Thoracic aorta (tissue), 2 donors: ENCODE results near the gene DNM3. TPM values are rescaled to one million over a fixed set of nuclear protein-coding genes. Genes with fewer than 3 reads are reported as not detected.

ENCODE experiments used
- ATAC-seq: fragments of 150-250 bp; one replicate; pipeline ENCODE4 v1.8.0; 2017; ENCODE audit warnings: low read depth; ENCODE audit not compliant: insufficient number of reproducible peaks, low FRiP score
- DNase-seq: peaks from one replicate; pipeline ENCODE4 v3.0.0-alpha.2; 2020; ENCODE audit warnings: low spot score
- H3K27ac ChIP-seq, 2 donors: fragments of 200-600 bp; sonication (generic); 1 replicate in 1 of 2; 2 replicates in 1 of 2; pipeline ENCODE4 v1.5.1; 2016; ENCODE audit warnings: mild to moderate bottlenecking in 2 of 2, moderate library complexity in 2 of 2
- H3K27me3 ChIP-seq: fragments of 200-600 bp; sonication (generic); replicated peaks from 2 replicates; pipeline ENCODE4 v1.6.0; 2016; ENCODE audit warnings: mild to moderate bottlenecking; ENCODE audit not compliant: insufficient read depth
- H3K36me3 ChIP-seq: fragments of 200-600 bp; sonication (generic); one replicate; pipeline ENCODE4 v1.5.1; 2016
- H3K4me1 ChIP-seq, 2 donors: fragments of 200-600 bp; sonication (generic); 1 replicate in 1 of 2; 2 replicates in 1 of 2; pipeline versions ENCODE4 v1.5.1 to v1.6.0; 2016; ENCODE audit warnings: low read depth in 2 of 2, mild to moderate bottlenecking in 1 of 2; ENCODE audit not compliant: control insufficient read depth in 1 of 2
- H3K4me3 ChIP-seq: fragments of 200-600 bp; sonication (generic); 2 replicates; pipeline ENCODE4 v1.5.1; 2016; ENCODE audit warnings: mild to moderate bottlenecking
- H3K9me3 ChIP-seq: fragments of 200-600 bp; sonication (generic); 2 replicates; pipeline ENCODE4 v1.5.1; 2016
- CTCF ChIP-seq: fragments of 200-600 bp; sonication (generic); IDR thresholded peaks from one replicate; pipeline ENCODE4 v1.5.1; 2019; ENCODE audit warnings: antibody characterized with exemption
- total RNA-seq, 2 donors: library from RNA; depleted of rRNA; stranded (reverse); fragments of >200 nt; gene quantifications; one replicate each; pipeline versions ENCODE4 v1.1.0 to v1.2.3, GENCODE V29; 2016

DNM3 gene
- total RNA-seq, 2 donors from 2014 or later = 5.8 to 7.5 TPM

DNA sequence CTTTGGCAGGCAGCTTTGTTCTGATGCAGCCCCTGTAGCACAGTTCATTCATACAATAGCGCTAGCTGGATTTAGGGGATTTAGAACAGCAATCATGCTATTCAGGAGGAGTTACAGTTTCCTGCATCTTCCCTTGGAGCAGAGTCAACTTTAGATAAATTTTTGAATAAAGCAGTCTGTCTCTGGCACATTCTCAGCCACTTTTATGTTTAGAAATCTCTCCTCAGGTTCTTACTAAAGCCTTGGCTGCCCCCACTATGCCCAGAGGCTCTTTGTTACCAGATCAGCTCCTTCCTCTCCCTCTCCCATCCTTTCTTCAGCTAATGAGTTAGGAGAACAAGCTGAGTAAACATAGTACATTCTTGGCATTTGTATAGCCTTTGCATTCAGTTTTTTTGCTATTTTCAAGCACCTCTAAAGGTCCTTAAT is 619.6 kb downstream of the DNM3 start:
- no peak for ATAC-seq
- no peak overlapping the region for H3K27ac ChIP-seq
- no peaks in the 10 kb centered on the region for H3K9me3 ChIP-seq
- H3K4me3 ChIP-seq = no peak overlapping the region
- no peak for DNase-seq
- no peaks in the 10 kb centered on the region for H3K36me3 ChIP-seq
- H3K4me1 ChIP-seq = no peaks in the 10 kb centered on the region
- H3K27me3 ChIP-seq = no peaks in the 10 kb centered on the region
- no peak for TF ChIP-seq CTCF

Other genes with a start within 250 kb of the DNM3 start
- not detected for gene MYOCOS, start 219.3 kb upstream of the DNM3 start, total RNA-seq
- gene MYOC, start 188.8 kb upstream of the DNM3 start, total RNA-seq = 10 to 100 TPM; 37.2 to 38.4 TPM
- 10 to 100 TPM; 25.5 to 26.1 TPM for gene VAMP4, start 99.4 kb upstream of the DNM3 start, total RNA-seq
- 10 to 100 TPM; 15.7 to 24.8 TPM for gene METTL13, start 59.8 kb upstream of the DNM3 start, total RNA-seq